Upper lobe of left lung (tissue), 4 donors: ENCODE results near the gene DDX31.

Experiments used
- EP300 ChIP-seq, 4 donors: sonication (generic); formaldehyde crosslinking; IDR thresholded peaks; one replicate each; pipeline ENCODE4 v1.5.1; 2017; ENCODE audit warnings: antibody characterized with exemption in 4 of 4, control low read depth in 2 of 4
- TF ChIP-seq, protein P1 (sequence below), 6 experiments: fragments of 450-650 bp in 4 of 6; fragments of 200-600 bp in 2 of 6; sonication (generic) in 2 of 6; IDR thresholded peaks; one replicate each; pipeline ENCODE4 v1.5.1; 2016 to 2019; ENCODE audit warnings: antibody characterized with exemption in 6 of 6

GRCh38 chr9:132646726-132647125 is 23.1 kb downstream of the DDX31 start:
- TF ChIP-seq, protein P1, sequence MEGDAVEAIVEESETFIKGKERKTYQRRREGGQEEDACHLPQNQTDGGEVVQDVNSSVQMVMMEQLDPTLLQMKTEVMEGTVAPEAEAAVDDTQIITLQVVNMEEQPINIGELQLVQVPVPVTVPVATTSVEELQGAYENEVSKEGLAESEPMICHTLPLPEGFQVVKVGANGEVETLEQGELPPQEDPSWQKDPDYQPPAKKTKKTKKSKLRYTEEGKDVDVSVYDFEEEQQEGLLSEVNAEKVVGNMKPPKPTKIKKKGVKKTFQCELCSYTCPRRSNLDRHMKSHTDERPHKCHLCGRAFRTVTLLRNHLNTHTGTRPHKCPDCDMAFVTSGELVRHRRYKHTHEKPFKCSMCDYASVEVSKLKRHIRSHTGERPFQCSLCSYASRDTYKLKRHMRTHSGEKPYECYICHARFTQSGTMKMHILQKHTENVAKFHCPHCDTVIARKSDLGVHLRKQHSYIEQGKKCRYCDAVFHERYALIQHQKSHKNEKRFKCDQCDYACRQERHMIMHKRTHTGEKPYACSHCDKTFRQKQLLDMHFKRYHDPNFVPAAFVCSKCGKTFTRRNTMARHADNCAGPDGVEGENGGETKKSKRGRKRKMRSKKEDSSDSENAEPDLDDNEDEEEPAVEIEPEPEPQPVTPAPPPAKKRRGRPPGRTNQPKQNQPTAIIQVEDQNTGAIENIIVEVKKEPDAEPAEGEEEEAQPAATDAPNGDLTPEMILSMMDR (IDR thresholded peaks at IDR 0.05) = no peak
- TF ChIP-seq EP300 (IDR thresholded peaks at IDR 0.05) = no peak
